Colonic mucosa (tissue), 4 donors: ENCODE data around the gene MESP2. TPM values are rescaled to one million over a fixed set of nuclear protein-coding genes. Genes with fewer than 3 reads are reported as not detected.
A peak's percentile ranks its signal among the peaks of the same experiment; 100 is the strongest.

Experiments used
- DNase-seq: peaks from one replicate; pipeline ENCODE4 v3.0.0-alpha.2; 2020
- H3K27ac ChIP-seq: fragments of 200-600 bp; one replicate; pipeline ENCODE4 v1.8.0; 2021
- H3K27me3 ChIP-seq: fragments of 200-600 bp; one replicate; pipeline ENCODE4 v1.8.0; 2021
- H3K36me3 ChIP-seq: fragments of 200-600 bp; one replicate; pipeline ENCODE4 v1.8.0; 2021
- H3K4me1 ChIP-seq: fragments of 200-600 bp; one replicate; pipeline ENCODE4 v1.8.0; 2021; ENCODE audit warnings: mild to moderate bottlenecking
- H3K4me3 ChIP-seq: fragments of 200-600 bp; one replicate; pipeline ENCODE4 v1.8.0; 2021
- H3K9ac ChIP-seq, 2 donors: one replicate each; pipeline ENCODE4 v1.7.0; 2013; ENCODE audit warnings: control low read depth in 2 of 2, low read depth in 2 of 2, low read length in 2 of 2
- H3K9me3 ChIP-seq: fragments of 200-600 bp; one replicate; pipeline ENCODE4 v1.8.0; 2021
- CTCF ChIP-seq: fragments of 200-600 bp; IDR thresholded peaks from one replicate; pipeline ENCODE4 v1.8.0; 2022; ENCODE audit warnings: antibody characterized with exemption, mild to moderate bottlenecking
- intact Hi-C: fragments of 100-400 bp; cut with DNase I; formaldehyde crosslinking; loops from one replicate; pipeline ENCODE4 v1.14.1; 2022
- total RNA-seq, 2 donors: library from RNA; stranded (reverse); fragmentation: NEBNext Ultra II Directional in 1 of 2; extraction: Animal tissue kit (Norgen Biotek cat#: 25700) in 1 of 2; gene quantifications; one replicate each; pipeline ENCODE4 v1.2.1, GENCODE V29; 2021
- donor health status: healthy.
- donor health status: DM: no; HTN: no; CAD: no.
- donor health status: DM: no; HTN: no; CAD: no.

The MESP2 gene
- total RNA-seq, 2 donors from 2014 or later: 0.45 to 5.4 TPM

- H3K9me3 ChIP-seq: no peaks in the 10 kb centered on the region
- H3K27me3 ChIP-seq: no peaks in the 10 kb centered on the region
- peak; percentile 34 for TF ChIP-seq CTCF
- peaks cover 12% of the 10 kb centered on the region for H3K4me1 ChIP-seq
- no peaks in the 10 kb centered on the region for H3K36me3 ChIP-seq
- peak overlapping the region; percentile 65 for H3K27ac ChIP-seq
- H3K4me3 ChIP-seq: no peak overlapping the region
- H3K9ac ChIP-seq: peak overlapping the region; percentile 45 to 62
- DNase-seq: no peak
- intact Hi-C loops: loop anchor here (2.0 kb wide), 1 partner anchor 114 kb away; no protein-coding TSS in a partner anchor
Measured at GRCh38 chr15:89761009-89761831, 14.9 kb upstream of the MESP2 start.

GRCh38 chr15:89761929-89762328 lies 14.2 kb upstream of the MESP2 start:
- no peak for TF ChIP-seq CTCF
- Histone ChIP-seq H3K36me3 (no peaks in the 10 kb centered on the region), H3K27me3 (no peaks in the 10 kb centered on the region), H3K4me3 (no peak overlapping the region), H3K9ac (peak overlapping the region; percentile 20 to 62), H3K4me1 (peaks cover 12% of the 10 kb centered on the region), H3K9me3 (no peaks in the 10 kb centered on the region), H3K27ac (peak overlapping the region; percentile 65)
- intact Hi-C loops: loop anchor here (2.0 kb wide), 1 partner anchor 113 kb away; no protein-coding TSS in a partner anchor
- peak; percentile 72 for DNase-seq

- Histone ChIP-seq H3K27me3 (no peaks in the 10 kb centered on the region), H3K4me3 (no peak overlapping the region), H3K9me3 (no peaks in the 10 kb centered on the region), H3K9ac (no peak overlapping the region), H3K27ac (no peak overlapping the region), H3K36me3 (no peaks in the 10 kb centered on the region), H3K4me1 (peaks cover 19% of the 10 kb centered on the region)
- intact Hi-C loops: no loop called here
- DNase-seq: no peak
- TF ChIP-seq CTCF: no peak
Measured at GRCh38 chr15:89765694-89766093, 10.4 kb upstream of the MESP2 start.

GRCh38 chr15:89766357-89767311 lies 9.5 kb upstream of the MESP2 start:
- Histone ChIP-seq H3K9ac (no peak overlapping the region), H3K27ac (no peak overlapping the region), H3K9me3 (no peaks in the 10 kb centered on the region), H3K4me3 (no peak overlapping the region), H3K27me3 (no peaks in the 10 kb centered on the region), H3K36me3 (no peaks in the 10 kb centered on the region), H3K4me1 (peaks cover 12% of the 10 kb centered on the region)
- no peak for TF ChIP-seq CTCF
- no peak for DNase-seq
- intact Hi-C loops: no loop called here

GRCh38 chr15:89767411-89767915 lies 8.7 kb upstream of the MESP2 start:
- DNase-seq: no peak
- Histone ChIP-seq H3K9me3 (no peaks in the 10 kb centered on the region), H3K27ac (no peak overlapping the region), H3K4me1 (peaks cover 7% of the 10 kb centered on the region), H3K36me3 (no peaks in the 10 kb centered on the region), H3K4me3 (no peak overlapping the region), H3K27me3 (no peaks in the 10 kb centered on the region), H3K9ac (peak overlapping the region in 1 of 2 donors; percentile 9)
- intact Hi-C loops: no loop called here
- no peak for TF ChIP-seq CTCF
